Measurements from ENCODE around the gene LYST.

LYST gene

GRCh38 chr1:235712812-235713211, 153.9 kb downstream of the LYST start:
- Histone ChIP-seq H3K27ac (ENCODE audit: low read depth, low read length, poor library complexity, severe bottlenecking) (no peak overlapping the region), H3K9me3 (ENCODE audit: low read length) (no peaks in the 10 kb centered on the region), H3K4me3 (ENCODE audit: low read depth, low read length, poor library complexity, severe bottlenecking) (no peak overlapping the region), H3K4me1 (ENCODE audit: insufficient read depth, low read length, severe bottlenecking) (no peaks in the 10 kb centered on the region), H3K79me2 (ENCODE audit: insufficient read depth, low read length) (no peaks in the 10 kb centered on the region), H3K27me3 (ENCODE audit: insufficient read depth, low read length) (no peaks in the 10 kb centered on the region), H3F3A (ENCODE audit: insufficient read depth, low read length) (no peaks in the 10 kb centered on the region), H3K9me2 (ENCODE audit: low read depth, low read length) (no peaks in the 10 kb centered on the region), H3K9ac (ENCODE audit: low read length) (no peak overlapping the region), H3K36me3 (ENCODE audit: insufficient read depth, low read length) (no peaks in the 10 kb centered on the region), H3K4me2 (ENCODE audit: low read length) (no peak overlapping the region), H2AFZ (ENCODE audit: low read length) (no peak overlapping the region), H4K20me1 (ENCODE audit: insufficient read depth, low read length) (no peaks in the 10 kb centered on the region)
- TF ChIP-seq EZH2 (IDR thresholded peaks at IDR 0.05; ENCODE audit: borderline replicate concordance, low read length) (no peak), CTCF (IDR thresholded peaks at IDR 0.05; ENCODE audit: low read length) (no peak)

- Histone ChIP-seq H3K4me2 (ENCODE audit: low read length) (no peak overlapping the region), H4K20me1 (ENCODE audit: insufficient read depth, low read length) (no peaks in the 10 kb centered on the region), H3K27ac (ENCODE audit: low read depth, low read length, poor library complexity, severe bottlenecking) (no peak overlapping the region), H3F3A (ENCODE audit: insufficient read depth, low read length) (no peaks in the 10 kb centered on the region), H3K79me2 (ENCODE audit: insufficient read depth, low read length) (no peaks in the 10 kb centered on the region), H3K9me3 (ENCODE audit: low read length) (no peaks in the 10 kb centered on the region), H3K36me3 (ENCODE audit: insufficient read depth, low read length) (no peaks in the 10 kb centered on the region), H3K4me1 (ENCODE audit: insufficient read depth, low read length, severe bottlenecking) (no peaks in the 10 kb centered on the region), H3K9me2 (ENCODE audit: low read depth, low read length) (no peaks in the 10 kb centered on the region), H3K9ac (ENCODE audit: low read length) (no peak overlapping the region), H3K27me3 (ENCODE audit: insufficient read depth, low read length) (no peaks in the 10 kb centered on the region), H2AFZ (ENCODE audit: low read length) (no peak overlapping the region), H3K4me3 (ENCODE audit: low read depth, low read length, poor library complexity, severe bottlenecking) (no peak overlapping the region)
- no peak for TF ChIP-seq CTCF (IDR thresholded peaks at IDR 0.05; ENCODE audit: low read length)
- TF ChIP-seq EZH2 (IDR thresholded peaks at IDR 0.05; ENCODE audit: borderline replicate concordance, low read length), result no peak
Measured at GRCh38 chr1:235710687-235711086, 156.0 kb downstream of the LYST start.

GRCh38 chr1:235709018-235709417, 157.7 kb downstream of the LYST start:
- Histone ChIP-seq H3K9me2 (ENCODE audit: low read depth, low read length) (no peaks in the 10 kb centered on the region), H3K79me2 (ENCODE audit: insufficient read depth, low read length) (no peaks in the 10 kb centered on the region), H3K4me3 (ENCODE audit: low read depth, low read length, poor library complexity, severe bottlenecking) (no peak overlapping the region), H3K27me3 (ENCODE audit: insufficient read depth, low read length) (no peaks in the 10 kb centered on the region), H3K36me3 (ENCODE audit: insufficient read depth, low read length) (no peaks in the 10 kb centered on the region), H2AFZ (ENCODE audit: low read length) (no peak overlapping the region), H3F3A (ENCODE audit: insufficient read depth, low read length) (no peaks in the 10 kb centered on the region), H3K9me3 (ENCODE audit: low read length) (no peaks in the 10 kb centered on the region), H4K20me1 (ENCODE audit: insufficient read depth, low read length) (no peaks in the 10 kb centered on the region), H3K4me2 (ENCODE audit: low read length) (no peak overlapping the region), H3K9ac (ENCODE audit: low read length) (no peak overlapping the region), H3K27ac (ENCODE audit: low read depth, low read length, poor library complexity, severe bottlenecking) (no peak overlapping the region), H3K4me1 (ENCODE audit: insufficient read depth, low read length, severe bottlenecking) (no peaks in the 10 kb centered on the region)
- TF ChIP-seq CTCF (IDR thresholded peaks at IDR 0.05; ENCODE audit: low read length) (no peak), EZH2 (IDR thresholded peaks at IDR 0.05; ENCODE audit: borderline replicate concordance, low read length) (no peak)

Measured in OCI-LY1 (cell line).